Measurements from ENCODE around the gene MSH3.
"Not testable (repeated sequence)": the region's sequence is repeated elsewhere in the genome, so short reads cannot be mapped to it uniquely, and the experiment has no call there.

Gene MSH3

GRCh38 chr5:80810425-80810824 is 156.0 kb downstream of the MSH3 start:
- TF ChIP-seq POLR2AphosphoS5 (IDR thresholded peaks at IDR 0.05; ENCODE audit: low read depth, low read length) (no peak), TAF1 (IDR thresholded peaks at IDR 0.05; ENCODE audit: borderline replicate concordance, low read depth, low read length) (no peak), POLR2A (IDR thresholded peaks at IDR 0.05; ENCODE audit: low read depth, low read length) (no peak)
- FAIRE-seq (no peak), DNase-seq (ENCODE audit: insufficient read length) (no peak)

GRCh38 chr5:80816590-80816989 is 162.1 kb downstream of the MSH3 start:
- FAIRE-seq (no peak), DNase-seq (ENCODE audit: insufficient read length) (no peak)
- TF ChIP-seq TAF1 (IDR thresholded peaks at IDR 0.05; ENCODE audit: borderline replicate concordance, low read depth, low read length), result no peak
- no peak for TF ChIP-seq POLR2A (IDR thresholded peaks at IDR 0.05; ENCODE audit: low read depth, low read length)
- TF ChIP-seq POLR2AphosphoS5 (IDR thresholded peaks at IDR 0.05; ENCODE audit: low read depth, low read length), result no peak

GRCh38 chr5:80820685-80821084 is 166.2 kb downstream of the MSH3 start:
- DNase-seq (ENCODE audit: insufficient read length) (no peak), FAIRE-seq (no peak)
- no peak for TF ChIP-seq POLR2A (IDR thresholded peaks at IDR 0.05; ENCODE audit: low read depth, low read length)
- no peak for TF ChIP-seq TAF1 (IDR thresholded peaks at IDR 0.05; ENCODE audit: borderline replicate concordance, low read depth, low read length)
- TF ChIP-seq POLR2AphosphoS5 (IDR thresholded peaks at IDR 0.05; ENCODE audit: low read depth, low read length), result no peak

GRCh38 chr5:80822640-80823039 is 168.2 kb downstream of the MSH3 start:
- no peak for TF ChIP-seq TAF1 (IDR thresholded peaks at IDR 0.05; ENCODE audit: borderline replicate concordance, low read depth, low read length)
- TF ChIP-seq POLR2AphosphoS5 (IDR thresholded peaks at IDR 0.05; ENCODE audit: low read depth, low read length), result no peak
- TF ChIP-seq POLR2A (IDR thresholded peaks at IDR 0.05; ENCODE audit: low read depth, low read length), result no peak
- no peak for FAIRE-seq
- DNase-seq (ENCODE audit: insufficient read length), result no peak

GRCh38 chr5:80824159-80824558 is 169.7 kb downstream of the MSH3 start:
- not testable (repeated sequence) for FAIRE-seq; DNase-seq (ENCODE audit: insufficient read length)

GRCh38 chr5:80825786-80826460 is 171.5 kb downstream of the MSH3 start:
- FAIRE-seq (no peak), DNase-seq (ENCODE audit: insufficient read length) (no peak)
- TF ChIP-seq POLR2A (IDR thresholded peaks at IDR 0.05; ENCODE audit: low read depth, low read length) (no peak), POLR2AphosphoS5 (IDR thresholded peaks at IDR 0.05; ENCODE audit: low read depth, low read length) (no peak), TAF1 (IDR thresholded peaks at IDR 0.05; ENCODE audit: borderline replicate concordance, low read depth, low read length) (no peak)

- no peak for TF ChIP-seq POLR2AphosphoS5 (IDR thresholded peaks at IDR 0.05; ENCODE audit: low read depth, low read length)
- TF ChIP-seq POLR2A (IDR thresholded peaks at IDR 0.05; ENCODE audit: low read depth, low read length), result no peak
- TF ChIP-seq TAF1 (IDR thresholded peaks at IDR 0.05; ENCODE audit: borderline replicate concordance, low read depth, low read length), result no peak
- FAIRE-seq, result no peak
- no peak for DNase-seq (ENCODE audit: insufficient read length)
These were observed 180.3 kb downstream of the MSH3 start for GRCh38 chr5:80834710-80835109.

- no peak for DNase-seq (ENCODE audit: insufficient read length)
- FAIRE-seq, result no peak
- no peak for TF ChIP-seq POLR2AphosphoS5 (IDR thresholded peaks at IDR 0.05; ENCODE audit: low read depth, low read length)
- TF ChIP-seq TAF1 (IDR thresholded peaks at IDR 0.05; ENCODE audit: borderline replicate concordance, low read depth, low read length), result no peak
- TF ChIP-seq POLR2A (IDR thresholded peaks at IDR 0.05; ENCODE audit: low read depth, low read length), result no peak
These were observed 180.7 kb downstream of the MSH3 start for GRCh38 chr5:80835128-80835527.

GRCh38 chr5:80837679-80838078 is 183.2 kb downstream of the MSH3 start:
- FAIRE-seq (peak; percentile 70), DNase-seq (ENCODE audit: insufficient read length) (peak; percentile 9)
- TF ChIP-seq POLR2A (IDR thresholded peaks at IDR 0.05; ENCODE audit: low read depth, low read length), result no peak
- no peak for TF ChIP-seq TAF1 (IDR thresholded peaks at IDR 0.05; ENCODE audit: borderline replicate concordance, low read depth, low read length)
- TF ChIP-seq POLR2AphosphoS5 (IDR thresholded peaks at IDR 0.05; ENCODE audit: low read depth, low read length), result no peak

- FAIRE-seq; DNase-seq (ENCODE audit: insufficient read length): not testable (repeated sequence)
These were observed 186.8 kb downstream of the MSH3 start for GRCh38 chr5:80841026-80841797.

GRCh38 chr5:80846422-80846821 is 192.0 kb downstream of the MSH3 start:
- DNase-seq (ENCODE audit: insufficient read length); FAIRE-seq: not testable (repeated sequence)

- DNase-seq (ENCODE audit: insufficient read length); FAIRE-seq: not testable (repeated sequence)
These were observed 195.7 kb downstream of the MSH3 start for GRCh38 chr5:80850168-80850567.
